Measurements from ENCODE around the gene ATP11A.

The ATP11A gene

DNA sequence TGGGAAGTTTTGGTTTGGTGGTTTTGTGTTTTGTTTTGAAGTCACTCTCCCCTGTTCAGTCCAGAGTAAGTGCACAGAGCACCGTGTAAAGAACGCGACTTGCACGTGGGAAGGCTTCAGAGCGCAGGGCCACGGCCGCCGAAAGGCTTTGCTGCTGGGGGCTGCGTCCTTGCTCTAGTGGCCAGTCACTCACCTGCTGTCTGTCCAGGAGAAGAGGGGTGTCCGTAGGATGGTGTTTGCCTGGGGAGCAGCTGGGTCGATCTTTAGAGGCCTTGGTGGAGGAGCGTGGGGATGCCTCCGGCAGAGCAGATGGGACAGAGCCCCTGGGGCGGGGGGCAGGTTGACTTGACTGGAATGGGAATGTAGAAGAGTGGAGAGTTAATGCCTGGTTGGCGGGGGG, 162.6 kb downstream of the ATP11A start:
- no peaks in the 10 kb centered on the region for H3K79me2 ChIP-seq
- H3K27ac ChIP-seq = no peak overlapping the region
- no peaks in the 10 kb centered on the region for H3K27me3 ChIP-seq (ENCODE audit: control insufficient read depth, insufficient read depth, low read length)
- H3K9me3 ChIP-seq (ENCODE audit: control insufficient read depth, low read length) = no peaks in the 10 kb centered on the region
- no peaks in the 10 kb centered on the region for H3K36me3 ChIP-seq (ENCODE audit: control insufficient read depth, insufficient read depth, low read length)
- no peak overlapping the region for H3K4me3 ChIP-seq (ENCODE audit: low read depth, low read length)
- H3K9ac ChIP-seq = no peak overlapping the region
- H2AFZ ChIP-seq = no peak overlapping the region
- TF ChIP-seq, protein P1, sequence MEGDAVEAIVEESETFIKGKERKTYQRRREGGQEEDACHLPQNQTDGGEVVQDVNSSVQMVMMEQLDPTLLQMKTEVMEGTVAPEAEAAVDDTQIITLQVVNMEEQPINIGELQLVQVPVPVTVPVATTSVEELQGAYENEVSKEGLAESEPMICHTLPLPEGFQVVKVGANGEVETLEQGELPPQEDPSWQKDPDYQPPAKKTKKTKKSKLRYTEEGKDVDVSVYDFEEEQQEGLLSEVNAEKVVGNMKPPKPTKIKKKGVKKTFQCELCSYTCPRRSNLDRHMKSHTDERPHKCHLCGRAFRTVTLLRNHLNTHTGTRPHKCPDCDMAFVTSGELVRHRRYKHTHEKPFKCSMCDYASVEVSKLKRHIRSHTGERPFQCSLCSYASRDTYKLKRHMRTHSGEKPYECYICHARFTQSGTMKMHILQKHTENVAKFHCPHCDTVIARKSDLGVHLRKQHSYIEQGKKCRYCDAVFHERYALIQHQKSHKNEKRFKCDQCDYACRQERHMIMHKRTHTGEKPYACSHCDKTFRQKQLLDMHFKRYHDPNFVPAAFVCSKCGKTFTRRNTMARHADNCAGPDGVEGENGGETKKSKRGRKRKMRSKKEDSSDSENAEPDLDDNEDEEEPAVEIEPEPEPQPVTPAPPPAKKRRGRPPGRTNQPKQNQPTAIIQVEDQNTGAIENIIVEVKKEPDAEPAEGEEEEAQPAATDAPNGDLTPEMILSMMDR (IDR thresholded peaks at IDR 0.05) = no peak
- no peaks in the 10 kb centered on the region for H3K4me1 ChIP-seq
- no peak overlapping the region for H3K4me2 ChIP-seq (ENCODE audit: low read length)

DNA sequence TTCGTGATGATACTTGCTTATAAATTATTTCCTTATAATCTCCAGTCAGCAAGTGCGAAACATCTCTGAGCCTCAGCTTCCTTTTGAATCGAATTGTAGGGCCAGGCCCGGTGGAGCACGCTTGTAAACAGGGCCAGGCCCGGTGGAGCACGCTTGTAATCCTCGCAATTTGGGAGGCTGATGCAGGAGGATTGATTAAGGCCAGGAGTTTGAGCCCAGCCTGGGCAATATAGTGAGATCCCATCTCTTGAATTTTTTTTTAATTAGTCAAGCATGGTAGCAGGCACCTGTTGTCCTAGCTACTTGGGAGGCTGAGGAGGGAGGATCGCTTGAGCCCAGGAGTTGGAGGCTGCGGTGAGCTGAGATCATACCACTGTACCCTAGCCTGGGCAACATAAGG, 163.0 kb downstream of the ATP11A start:
- no peaks in the 10 kb centered on the region for H3K36me3 ChIP-seq (ENCODE audit: control insufficient read depth, insufficient read depth, low read length)
- no peaks in the 10 kb centered on the region for H3K4me1 ChIP-seq
- no peak overlapping the region for H2AFZ ChIP-seq
- H3K4me3 ChIP-seq (ENCODE audit: low read depth, low read length) = no peak overlapping the region
- no peaks in the 10 kb centered on the region for H3K27me3 ChIP-seq (ENCODE audit: control insufficient read depth, insufficient read depth, low read length)
- H3K79me2 ChIP-seq = no peaks in the 10 kb centered on the region
- H3K27ac ChIP-seq = no peak overlapping the region
- no peak overlapping the region for H3K9ac ChIP-seq
- TF ChIP-seq, protein P1 (IDR thresholded peaks at IDR 0.05) = no peak
- H3K9me3 ChIP-seq (ENCODE audit: control insufficient read depth, low read length) = no peaks in the 10 kb centered on the region
- H3K4me2 ChIP-seq (ENCODE audit: low read length) = no peak overlapping the region

DNA sequence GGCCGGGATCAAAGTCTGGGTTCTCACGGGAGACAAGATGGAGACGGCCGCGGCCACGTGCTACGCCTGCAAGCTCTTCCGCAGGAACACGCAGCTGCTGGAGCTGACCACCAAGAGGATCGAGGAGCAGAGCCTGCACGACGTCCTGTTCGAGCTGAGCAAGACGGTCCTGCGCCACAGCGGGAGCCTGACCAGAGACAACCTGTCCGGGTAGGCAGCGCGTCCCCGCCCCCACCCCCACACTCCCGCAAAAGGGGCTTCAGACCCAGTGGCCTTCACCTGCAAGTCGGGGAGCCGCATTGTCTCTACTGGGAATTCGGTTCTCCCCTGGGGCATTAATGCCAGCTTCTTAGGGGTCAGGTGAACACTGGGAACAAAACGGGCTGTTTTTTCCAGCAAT, 164.5 kb downstream of the ATP11A start:
- Histone ChIP-seq H3K9ac (no peak overlapping the region), H2AFZ (no peak overlapping the region), H3K27ac (no peak overlapping the region), H3K36me3 (ENCODE audit: control insufficient read depth, insufficient read depth, low read length) (no peaks in the 10 kb centered on the region), H3K9me3 (ENCODE audit: control insufficient read depth, low read length) (no peaks in the 10 kb centered on the region), H3K79me2 (no peaks in the 10 kb centered on the region), H3K4me2 (ENCODE audit: low read length) (no peak overlapping the region), H3K4me1 (peaks cover 3% of the 10 kb centered on the region), H3K27me3 (ENCODE audit: control insufficient read depth, insufficient read depth, low read length) (no peaks in the 10 kb centered on the region), H3K4me3 (ENCODE audit: low read depth, low read length) (no peak overlapping the region)
- TF ChIP-seq, protein P1 (IDR thresholded peaks at IDR 0.05) = no peak

DNA sequence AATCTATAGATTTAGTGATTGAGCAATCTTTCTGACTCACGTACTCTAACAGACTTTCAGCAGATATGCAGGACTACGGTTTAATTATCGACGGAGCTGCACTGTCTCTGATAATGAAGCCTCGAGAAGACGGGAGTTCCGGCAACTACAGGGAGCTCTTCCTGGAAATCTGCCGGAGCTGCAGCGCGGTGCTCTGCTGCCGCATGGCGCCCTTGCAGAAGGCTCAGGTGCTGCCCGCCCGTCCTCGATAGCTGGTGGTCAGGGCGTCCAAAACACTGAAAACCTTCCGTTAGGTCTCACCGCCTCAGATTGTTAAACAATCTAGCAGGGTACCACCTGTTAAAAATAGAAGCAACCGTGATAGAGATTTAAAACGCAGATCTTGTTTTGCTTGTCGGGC, 166.0 kb downstream of the ATP11A start:
- Histone ChIP-seq H3K4me3 (ENCODE audit: low read depth, low read length) (no peak overlapping the region), H3K36me3 (ENCODE audit: control insufficient read depth, insufficient read depth, low read length) (no peaks in the 10 kb centered on the region), H3K4me1 (peaks cover 11% of the 10 kb centered on the region), H3K27me3 (ENCODE audit: control insufficient read depth, insufficient read depth, low read length) (no peaks in the 10 kb centered on the region), H3K9ac (no peak overlapping the region), H3K4me2 (ENCODE audit: low read length) (no peak overlapping the region), H3K79me2 (no peaks in the 10 kb centered on the region), H2AFZ (no peak overlapping the region), H3K27ac (no peak overlapping the region), H3K9me3 (ENCODE audit: control insufficient read depth, low read length) (no peaks in the 10 kb centered on the region)
- TF ChIP-seq, protein P1 (IDR thresholded peaks at IDR 0.05) = no peak

DNA sequence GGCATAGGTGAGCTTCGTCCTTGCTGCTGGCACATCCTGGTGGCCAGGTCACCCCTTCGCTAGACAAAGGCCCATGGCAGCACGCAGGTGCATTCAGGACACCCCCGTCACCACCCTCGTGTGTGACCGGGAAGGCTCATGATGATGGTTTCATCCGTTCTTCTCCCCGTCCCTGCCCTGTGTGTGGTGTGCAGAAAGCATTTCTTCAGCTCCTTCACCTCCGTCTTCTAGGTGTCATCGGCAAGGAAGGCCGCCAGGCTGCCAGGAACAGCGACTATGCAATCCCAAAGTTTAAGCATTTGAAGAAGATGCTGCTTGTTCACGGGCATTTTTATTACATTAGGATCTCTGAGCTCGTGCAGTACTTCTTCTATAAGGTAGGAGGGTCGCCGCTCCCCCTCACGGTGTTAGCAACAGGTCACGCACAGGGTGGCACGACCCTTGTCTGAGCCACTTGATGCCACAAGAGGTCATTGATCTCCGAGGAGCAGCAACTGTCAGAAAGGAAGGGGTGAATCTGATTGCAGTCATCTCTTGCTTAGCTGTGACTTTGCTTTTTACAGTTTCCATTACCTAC, 168.2 kb downstream of the ATP11A start:
- Histone ChIP-seq H3K9ac (no peak overlapping the region), H3K4me3 (ENCODE audit: low read depth, low read length) (no peak overlapping the region), H3K4me1 (peaks cover 11% of the 10 kb centered on the region), H3K27ac (no peak overlapping the region), H2AFZ (no peak overlapping the region), H3K9me3 (ENCODE audit: control insufficient read depth, low read length) (no peaks in the 10 kb centered on the region), H3K27me3 (ENCODE audit: control insufficient read depth, insufficient read depth, low read length) (no peaks in the 10 kb centered on the region), H3K36me3 (ENCODE audit: control insufficient read depth, insufficient read depth, low read length) (no peaks in the 10 kb centered on the region), H3K79me2 (no peaks in the 10 kb centered on the region), H3K4me2 (ENCODE audit: low read length) (no peak overlapping the region)
- TF ChIP-seq, protein P1 (IDR thresholded peaks at IDR 0.05) = no peak

Data from parathyroid adenoma (tissue), 2 donors.